HCT116 (cell line): ENCODE measurements around the gene WWOX. TPM values are rescaled to one million over a fixed set of nuclear protein-coding genes. Genes with fewer than 3 reads are reported as not detected.

Source experiments
- ATAC-seq: fragments of 200-7000 bp; cut with Tn5 transposase; 2 replicates; pipeline ENCODE4 v1.9.1; 2020; ENCODE audit warnings: mild to moderate bottlenecking, moderate library complexity
- BruUV-seq: library from RNA; stranded (reverse); fragments of 400-500 nt; replicated peaks from 2 replicates; lab custom pipeline; 2021; lab: Mats Ljungman, UMichigan
- CTCF ChIA-PET: fragments of 300-600 bp; sonication (Branson Sonifier 250); formaldehyde crosslinking; loops from one replicate; lab custom pipeline; 2021; ENCODE audit warnings: antibody characterized with exemption; lab: Charles Lee
- POLR2A ChIA-PET: fragments of 300-600, 350-600 bp; sonication (Branson Sonifier 250); formaldehyde crosslinking; loops from one replicate; lab custom pipeline; 2021; ENCODE audit warnings: antibody characterized with exemption; lab: Charles Lee
- RAD21 ChIA-PET, 2 experiments: fragments of 300-600 bp; sonication (Branson Sonifier 250); formaldehyde crosslinking; loops; one replicate each; lab custom pipeline; 2023; ENCODE audit warnings: low total read pairs in 2 of 2; ENCODE audit not compliant: uncharacterized antibody in 2 of 2, unreplicated experiment in 2 of 2, low non-redundant PET in 1 of 2; lab: Charles Lee
- DNase-seq: peaks from one replicate; pipeline ENCODE4 v3.0.0-alpha.2; 2010; ENCODE audit warnings: low read depth, low spot score
- H2AFZ ChIP-seq: fragments of 200-600 bp; shearing (Covaris generic), sonication (generic); 2 replicates; pipeline ENCODE4 v1.6.1; 2017; ENCODE audit warnings: low read depth, mixed run types, mixed read lengths, antibody characterized with exemption, low read length; ENCODE audit not compliant: poor library complexity, severe bottlenecking
- H3K27ac ChIP-seq: 2 replicates; pipeline ENCODE4 v1.5.1; 2012; ENCODE audit warnings: low read depth, low read length
- H3K27me3 ChIP-seq: fragments of 200-600 bp; sonication (generic); 2 replicates; pipeline ENCODE4 v1.6.1; 2016; ENCODE audit warnings: mixed run types, low read length, mixed read lengths; ENCODE audit not compliant: insufficient read depth
- H3K36me3 ChIP-seq, 2 experiments: fragments of 200-500 bp in 1 of 2; fragments of 200-600 bp in 1 of 2; sonication (Bioruptor generic) in 1 of 2; sonication (generic) in 1 of 2; 2 replicates each; pipeline versions ENCODE4 v1.5.1 to v1.6.1; 2014 to 2016; ENCODE audit warnings: low read length in 2 of 2, inconsistent platforms in 1 of 2, mixed read lengths in 1 of 2, mixed run types in 1 of 2; ENCODE audit not compliant: insufficient read depth in 2 of 2, control insufficient read depth in 1 of 2
- H3K4me1 ChIP-seq, 2 experiments: fragments of 200-600 bp in 1 of 2; sonication (generic) in 1 of 2; 2 replicates each; pipeline versions ENCODE4 v1.5.1 to v1.6.1; 2012 to 2017; ENCODE audit warnings: low read length in 2 of 2, inconsistent platforms in 1 of 2, mild to moderate bottlenecking in 1 of 2, mixed read lengths in 1 of 2, mixed run types in 1 of 2, moderate library complexity in 1 of 2; ENCODE audit not compliant: insufficient read depth in 2 of 2, control insufficient read depth in 1 of 2
- H3K4me2 ChIP-seq: fragments of 200-600 bp; sonication (generic); 2 replicates; pipeline ENCODE4 v1.6.1; 2017; ENCODE audit warnings: mixed run types, low read length, mixed read lengths
- H3K4me3 ChIP-seq, 2 experiments: fragments of 200-600 bp in 1 of 2; sonication (generic) in 1 of 2; replicated peaks in 1 of 2; 2 replicates each; pipeline ENCODE4 v1.5.1; 2011 to 2016; ENCODE audit warnings: low read length in 2 of 2, control low read depth in 1 of 2, low read depth in 1 of 2, mild to moderate bottlenecking in 1 of 2, mixed read lengths in 1 of 2, mixed run types in 1 of 2
- H3K79me2 ChIP-seq: fragments of 200-600 bp; sonication (generic); 2 replicates; pipeline ENCODE4 v1.6.1; 2017; ENCODE audit warnings: mild to moderate bottlenecking, mixed run types, low read length, moderate library complexity, mixed read lengths; ENCODE audit not compliant: insufficient read depth
- H3K9ac ChIP-seq: fragments of 200-600 bp; sonication (generic); 2 replicates; pipeline ENCODE4 v1.6.1; 2016; ENCODE audit warnings: low read length, mixed read lengths
- H3K9me2 ChIP-seq: fragments of 200-600 bp; sonication (generic), shearing (Covaris generic); 2 replicates; pipeline ENCODE4 v1.6.1; 2017; ENCODE audit warnings: mixed run types, mild to moderate bottlenecking, moderate library complexity; ENCODE audit not compliant: insufficient read depth
- H3K9me3 ChIP-seq, 2 experiments: fragments of 200-500 bp in 1 of 2; fragments of 200-600 bp in 1 of 2; sonication (Bioruptor generic) in 1 of 2; sonication (generic) in 1 of 2; 2 replicates each; pipeline ENCODE4 v1.6.1; 2014 to 2017; ENCODE audit warnings: low read length in 2 of 2, mixed read lengths in 2 of 2, inconsistent platforms in 1 of 2, low read depth in 1 of 2, mild to moderate bottlenecking in 1 of 2, mixed run types in 1 of 2, moderate library complexity in 1 of 2; ENCODE audit not compliant: control insufficient read depth in 1 of 2, insufficient read depth in 1 of 2
- H4K20me1 ChIP-seq: fragments of 200-600 bp; sonication (generic), shearing (Covaris generic); 2 replicates; pipeline ENCODE4 v1.6.1; 2017; ENCODE audit warnings: mixed run types, mild to moderate bottlenecking, moderate library complexity; ENCODE audit not compliant: insufficient read depth
- ATF3 ChIP-seq: IDR thresholded peaks from 2 replicates; pipeline ENCODE4 v1.6.1; 2012
- CBX3 ChIP-seq: IDR thresholded peaks from 2 replicates; pipeline ENCODE4 v1.6.1; 2012; ENCODE audit warnings: low read depth
- CEBPB ChIP-seq: IDR thresholded peaks from 2 replicates; pipeline ENCODE4 v1.6.1; 2012; ENCODE audit warnings: low read depth
- CTCF ChIP-seq, 3 experiments: fragments of 200-600 bp in 1 of 3; sonication (generic) in 1 of 3; IDR thresholded peaks in 2 of 3; conservative IDR thresholded peaks in 1 of 3; 2 replicates each; pipeline ENCODE4 v1.5.1; 2012 to 2017; ENCODE audit warnings: low read depth in 2 of 3, low read length in 2 of 3, antibody characterized with exemption in 1 of 3, borderline replicate concordance in 1 of 3, control low read depth in 1 of 3, mild to moderate bottlenecking in 1 of 3, mixed read lengths in 1 of 3, mixed run types in 1 of 3, moderate library complexity in 1 of 3; ENCODE audit not compliant: insufficient read depth in 1 of 3
- EGR1 ChIP-seq: IDR thresholded peaks from 2 replicates; pipeline ENCODE4 v1.6.1; 2012; ENCODE audit warnings: low read depth
- EZH2phosphoT487 ChIP-seq: fragments of 200-600 bp; IDR thresholded peaks from 2 replicates; pipeline ENCODE4 v1.6.1; 2018; ENCODE audit warnings: antibody characterized with exemption, borderline replicate concordance
- FOSL1 ChIP-seq: IDR thresholded peaks from 2 replicates; pipeline ENCODE4 v1.6.1; 2012; ENCODE audit warnings: low read depth
- MAX ChIP-seq: IDR thresholded peaks from 2 replicates; pipeline ENCODE4 v1.6.1; 2012
- RAD21 ChIP-seq: IDR thresholded peaks from 2 replicates; pipeline ENCODE4 v1.6.1; 2012; ENCODE audit warnings: low read depth, mild to moderate bottlenecking
- REST ChIP-seq: IDR thresholded peaks from 2 replicates; pipeline ENCODE4 v1.6.1; 2012; ENCODE audit warnings: low read depth
- SIN3A ChIP-seq: IDR thresholded peaks from 2 replicates; pipeline ENCODE4 v1.6.1; 2012; ENCODE audit warnings: low read depth
- SRF ChIP-seq: IDR thresholded peaks from 2 replicates; pipeline ENCODE4 v1.6.1; 2012; ENCODE audit warnings: low read depth
- TCF7L2 ChIP-seq: IDR thresholded peaks from 2 replicates; pipeline ENCODE4 v1.7.0; 2011; ENCODE audit warnings: borderline replicate concordance, inconsistent platforms; ENCODE audit not compliant: insufficient read depth, insufficient read length; ENCODE audit errors: extremely low read depth
- YY1 ChIP-seq: IDR thresholded peaks from 2 replicates; pipeline ENCODE4 v1.6.1; 2011; ENCODE audit warnings: low read length, low read depth, moderate library complexity, mild to moderate bottlenecking; ENCODE audit not compliant: insufficient replicate concordance; ENCODE audit errors: extremely low read depth
- ZBTB33 ChIP-seq: IDR thresholded peaks from 2 replicates; pipeline ENCODE4 v1.6.1; 2011; ENCODE audit warnings: mild to moderate bottlenecking, low read length, moderate library complexity; ENCODE audit not compliant: insufficient replicate concordance; ENCODE audit errors: extremely low read depth
- ZFX ChIP-seq: fragments of 450-650 bp; IDR thresholded peaks from 2 replicates; pipeline ENCODE4 v1.6.1; 2017
- ZNF274 ChIP-seq: fragments of 200-500 bp; sonication (Bioruptor generic); IDR thresholded peaks from 2 replicates; pipeline ENCODE4 v1.6.1; 2014; ENCODE audit warnings: mild to moderate bottlenecking, low read depth, low read length, inconsistent platforms
- intact Hi-C: fragments of 100-400 bp; cut with micrococcal nuclease; formaldehyde crosslinking; loops from 2 replicates; pipeline ENCODE4 v1.10.0; 2022
- total RNA-seq: library from RNA; stranded (reverse); gene quantifications from one replicate; pipeline ENCODE4 v1.2.1, GENCODE V29; 2021; ENCODE audit not compliant: unreplicated experiment

The WWOX gene
- total RNA-seq, 1 experiment from 2014 or later = 13.7 TPM

GRCh38 chr16:78392585-78393195, 293.2 kb downstream of the WWOX start (continued):
- no peak for TF ChIP-seq CTCF (IDR thresholded peaks at IDR 0.05 in 2 of 3, conservative IDR thresholded peaks at IDR 0.05 in 1 of 3; ENCODE audit: borderline replicate concordance in 1 of 3, insufficient read depth in 1 of 3, low read depth in 2 of 3, low read length in 2 of 3)
- TF ChIP-seq TCF7L2 = no peak
- no peak for TF ChIP-seq MAX
- no peak for TF ChIP-seq SRF
- TF ChIP-seq CBX3 = no peak
- no peak for TF ChIP-seq ATF3

- RAD21 ChIA-PET = no interaction called here
- intact Hi-C loops = no loop called here
- H3K9ac ChIP-seq = no peak overlapping the region
- no peaks in the 10 kb centered on the region; a peak in 1 of 4 replicates for H3K36me3 ChIP-seq
- CTCF ChIA-PET = no interaction called here
- no peaks in the 10 kb centered on the region for H3K4me1 ChIP-seq
- H3K27me3 ChIP-seq = no peaks in the 10 kb centered on the region
- H3K4me2 ChIP-seq = no peak overlapping the region
- no TSS peak for BruUV-seq
- H3K9me3 ChIP-seq = no peaks in the 10 kb centered on the region
- no peak for DNase-seq
- POLR2A ChIA-PET = no interaction called here
- H3K4me3 ChIP-seq = no peak overlapping the region
- no peak overlapping the region for H2AFZ ChIP-seq
- no peaks in the 10 kb centered on the region for H4K20me1 ChIP-seq
- no peaks in the 10 kb centered on the region for H3K9me2 ChIP-seq
- H3K79me2 ChIP-seq = no peaks in the 10 kb centered on the region
- H3K27ac ChIP-seq = no peak overlapping the region
- no peak for ATAC-seq
- no peak for TF ChIP-seq REST
- TF ChIP-seq CEBPB = no peak
- no peak for TF ChIP-seq EZH2phosphoT487
- TF ChIP-seq EGR1 = no peak
- no peak for TF ChIP-seq ZFX
- TF ChIP-seq ZBTB33 = no peak
- TF ChIP-seq SIN3A = no peak
- TF ChIP-seq ZNF274 = no peak
- TF ChIP-seq MAX = no peak
- no peak for TF ChIP-seq RAD21
- TF ChIP-seq FOSL1 = no peak
- no peak for TF ChIP-seq SRF
- no peak for TF ChIP-seq YY1
These were observed 295.6 kb downstream of the WWOX start for GRCh38 chr16:78395035-78395434.
